HG03025 (cell line): Measurements from ENCODE around the gene ENTPD8.
"Not testable (repeated sequence)": the region's sequence is repeated elsewhere in the genome, so short reads cannot be mapped to it uniquely, and the experiment has no call there.

ENCODE experiments used
- ATAC-seq: cut with Tn5 transposase; IDR thresholded peaks from one replicate; pipeline ENCODE4 v1.9.1; 2021; ENCODE audit warnings: mild to moderate bottlenecking, moderate library complexity; ENCODE audit not compliant: unreplicated experiment, low FRiP score

The ENTPD8 gene

GRCh38 chr9:137415451-137415850 lies 25.7 kb downstream of the ENTPD8 start:
- ATAC-seq = no peak

DNA sequence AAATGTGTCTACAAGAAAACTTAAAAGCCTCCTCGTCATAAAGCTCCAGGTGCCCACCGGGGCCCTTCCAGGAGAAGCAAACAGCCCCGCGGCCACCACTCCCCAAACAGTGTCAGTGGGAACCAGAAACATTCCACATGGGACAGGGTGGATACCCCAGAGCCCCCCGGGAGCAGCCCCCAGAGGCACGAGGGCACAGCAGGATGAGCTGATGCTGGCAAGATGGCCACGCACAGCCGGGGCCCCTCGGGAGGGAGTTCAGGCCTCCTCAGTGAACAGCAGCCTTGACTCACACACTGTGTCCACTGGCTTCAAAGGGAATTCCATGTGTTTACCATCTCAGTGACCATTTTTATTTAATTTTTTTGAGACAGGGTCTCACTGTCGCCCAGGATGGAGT lies 28.7 kb downstream of the ENTPD8 start:
- no peak for ATAC-seq

DNA sequence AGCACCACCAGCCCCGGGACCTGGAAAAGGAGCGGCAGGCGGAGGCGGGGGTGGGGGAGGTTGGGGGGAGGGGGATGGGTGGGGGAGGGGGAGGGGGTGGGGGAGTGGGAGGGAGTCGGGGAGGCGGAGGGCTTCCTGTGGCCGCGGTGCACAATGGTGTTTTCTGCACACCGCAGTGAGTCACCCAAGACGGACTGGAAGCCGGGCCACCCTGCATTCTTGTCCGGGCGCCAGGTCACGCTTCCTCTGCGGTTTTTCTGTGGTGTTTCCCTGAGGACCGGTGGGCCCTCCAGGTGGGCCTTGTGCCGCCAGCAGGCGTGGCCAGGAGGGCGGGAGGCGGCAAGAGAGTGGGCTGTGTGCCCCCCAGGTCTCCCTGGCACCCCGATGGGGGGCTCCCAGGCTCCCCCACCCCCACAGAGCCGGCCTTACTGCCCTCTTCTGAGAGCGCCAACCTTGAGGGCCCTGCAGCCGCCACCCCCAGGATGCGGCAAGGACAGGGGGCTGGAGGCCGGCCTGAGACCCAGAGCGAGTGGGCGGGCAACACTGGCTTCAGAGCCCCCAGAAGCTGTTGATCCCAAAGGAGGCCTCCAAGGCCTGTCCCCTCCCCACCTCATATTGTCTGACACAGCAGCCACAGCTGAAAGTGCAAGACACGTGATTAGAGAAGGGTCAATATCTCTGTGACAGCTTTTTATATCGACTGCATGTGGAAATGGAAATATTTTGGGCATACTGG lies 29.3 kb downstream of the ENTPD8 start:
- no peak for ATAC-seq

- ATAC-seq = no peak
Measured at GRCh38 chr9:137411260-137411644, 29.9 kb downstream of the ENTPD8 start.

- no peak for ATAC-seq
Measured at GRCh38 chr9:137410891-137411249, 30.3 kb downstream of the ENTPD8 start.

- ATAC-seq = not testable (repeated sequence)
Measured at GRCh38 chr9:137410236-137410890, 30.8 kb downstream of the ENTPD8 start.

DNA sequence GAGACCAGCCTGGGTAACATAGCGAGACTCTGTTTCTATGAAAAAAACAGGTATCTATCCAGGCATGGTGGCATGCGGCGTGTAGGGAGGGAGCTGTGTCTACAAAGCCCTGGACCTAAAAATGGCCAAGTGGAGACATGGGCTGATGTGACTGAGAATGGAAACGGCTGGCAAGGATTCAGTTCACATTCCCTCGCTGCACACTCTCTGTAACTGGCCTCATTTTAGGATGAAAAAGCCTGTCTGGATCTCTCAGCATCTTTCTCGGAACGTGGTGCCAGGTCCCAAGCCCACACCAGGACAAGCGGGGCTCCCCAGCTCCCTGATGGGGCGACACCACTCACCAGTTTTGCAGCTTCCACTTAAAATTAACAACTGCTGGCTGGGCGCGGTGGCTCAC lies 31.6 kb downstream of the ENTPD8 start:
- ATAC-seq = no peak

- no peak for ATAC-seq
Measured at GRCh38 chr9:137408651-137409405, 32.3 kb downstream of the ENTPD8 start.

DNA sequence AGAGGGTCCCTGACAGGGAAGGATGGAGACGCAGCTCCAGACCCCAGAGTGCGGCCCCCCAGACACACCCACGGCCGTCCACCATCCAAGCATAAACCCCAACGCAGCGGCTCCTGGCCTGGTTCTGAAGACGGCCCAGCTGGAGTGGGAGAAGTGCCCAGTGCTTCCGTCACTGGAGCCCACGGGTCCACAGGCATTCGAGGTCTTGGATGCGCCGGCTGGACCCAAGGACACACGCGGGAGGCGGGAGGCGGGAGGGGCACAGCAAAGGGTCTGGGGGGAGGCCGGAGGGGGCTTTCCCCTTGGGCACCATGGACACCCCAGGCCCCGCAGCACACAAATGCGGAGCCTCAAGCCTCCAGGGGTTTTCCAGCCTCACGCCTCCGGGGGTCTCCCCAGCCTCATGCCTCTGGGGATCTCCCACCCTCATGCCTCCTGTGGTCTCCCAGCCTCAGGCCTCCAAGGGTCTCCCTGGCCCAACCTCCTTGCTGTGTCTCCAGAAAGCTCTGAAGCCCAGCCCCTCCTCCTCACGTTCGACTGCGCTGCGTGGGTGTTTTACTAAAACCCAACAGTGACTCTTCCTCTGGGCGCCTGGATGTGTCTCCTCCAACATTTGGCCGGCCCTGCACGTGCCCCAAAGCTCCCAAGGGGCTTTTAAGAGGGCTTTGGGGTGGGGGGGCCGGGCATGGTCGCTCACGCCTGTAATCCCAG lies 33.4 kb downstream of the ENTPD8 start:
- no peak for ATAC-seq

DNA sequence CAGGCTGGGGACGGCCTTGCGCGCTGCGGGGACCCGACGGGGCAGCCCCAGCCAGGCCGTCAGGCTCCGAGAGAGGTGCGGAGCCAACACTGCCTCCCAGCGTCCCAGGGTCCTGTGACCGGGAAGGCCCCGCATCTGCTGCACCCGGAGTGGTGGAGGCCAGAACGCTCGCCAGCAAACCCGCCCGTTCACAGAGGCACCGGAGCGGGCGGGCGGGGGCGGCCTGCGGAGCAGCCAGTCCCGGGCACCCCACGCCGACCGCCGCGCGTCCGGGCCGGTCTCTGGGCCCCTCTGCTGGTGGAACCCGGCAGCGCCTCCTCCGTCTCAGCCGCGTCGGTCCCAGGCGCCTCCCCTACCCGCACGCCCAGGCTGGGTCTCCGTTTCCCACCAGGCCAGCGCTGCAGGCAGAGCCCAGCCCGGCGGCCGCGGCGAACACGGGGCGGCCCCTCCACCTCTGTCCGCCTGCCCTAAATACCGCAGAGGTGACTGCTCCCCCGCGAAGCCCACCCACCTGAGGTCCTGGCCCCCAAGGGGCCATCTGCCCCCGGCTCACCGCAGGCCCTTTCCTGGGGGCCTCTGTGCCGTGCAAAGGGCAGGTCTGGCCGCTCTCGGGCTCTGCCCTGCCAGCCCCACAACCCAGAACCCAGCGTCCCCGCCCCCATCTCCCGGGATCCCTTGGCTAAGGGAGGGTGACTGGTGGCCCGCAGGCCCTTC lies 34.1 kb downstream of the ENTPD8 start:
- ATAC-seq = no peak

- ATAC-seq = no peak
Measured at GRCh38 chr9:137406085-137406760, 34.9 kb downstream of the ENTPD8 start.

DNA sequence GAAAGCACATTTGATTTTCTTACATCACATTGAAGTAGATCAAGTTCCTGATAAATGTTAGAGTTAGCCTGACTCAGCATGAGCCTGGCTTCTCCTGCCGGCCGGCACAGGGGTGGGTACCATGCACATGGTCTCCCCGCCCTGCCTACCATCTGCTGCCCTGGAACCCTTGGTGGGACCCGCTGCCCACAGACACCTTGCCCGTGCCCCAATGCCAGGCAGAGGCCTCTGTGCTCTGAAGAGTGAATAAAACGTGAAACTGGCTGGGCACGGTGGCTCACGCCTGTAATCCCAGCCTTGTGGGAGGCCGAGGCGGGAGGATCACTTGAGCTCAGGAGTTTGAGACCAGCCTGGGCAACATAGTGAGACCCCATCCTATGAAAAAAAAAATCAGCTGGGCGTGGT lies 35.5 kb downstream of the ENTPD8 start:
- ATAC-seq = no peak

GRCh38 chr9:137404961-137405567 lies 36.1 kb downstream of the ENTPD8 start:
- no peak for ATAC-seq

GRCh38 chr9:137403269-137403668 lies 37.9 kb downstream of the ENTPD8 start:
- ATAC-seq = no peak

- no peak for ATAC-seq
Measured at GRCh38 chr9:137402746-137403145, 38.4 kb downstream of the ENTPD8 start.

DNA sequence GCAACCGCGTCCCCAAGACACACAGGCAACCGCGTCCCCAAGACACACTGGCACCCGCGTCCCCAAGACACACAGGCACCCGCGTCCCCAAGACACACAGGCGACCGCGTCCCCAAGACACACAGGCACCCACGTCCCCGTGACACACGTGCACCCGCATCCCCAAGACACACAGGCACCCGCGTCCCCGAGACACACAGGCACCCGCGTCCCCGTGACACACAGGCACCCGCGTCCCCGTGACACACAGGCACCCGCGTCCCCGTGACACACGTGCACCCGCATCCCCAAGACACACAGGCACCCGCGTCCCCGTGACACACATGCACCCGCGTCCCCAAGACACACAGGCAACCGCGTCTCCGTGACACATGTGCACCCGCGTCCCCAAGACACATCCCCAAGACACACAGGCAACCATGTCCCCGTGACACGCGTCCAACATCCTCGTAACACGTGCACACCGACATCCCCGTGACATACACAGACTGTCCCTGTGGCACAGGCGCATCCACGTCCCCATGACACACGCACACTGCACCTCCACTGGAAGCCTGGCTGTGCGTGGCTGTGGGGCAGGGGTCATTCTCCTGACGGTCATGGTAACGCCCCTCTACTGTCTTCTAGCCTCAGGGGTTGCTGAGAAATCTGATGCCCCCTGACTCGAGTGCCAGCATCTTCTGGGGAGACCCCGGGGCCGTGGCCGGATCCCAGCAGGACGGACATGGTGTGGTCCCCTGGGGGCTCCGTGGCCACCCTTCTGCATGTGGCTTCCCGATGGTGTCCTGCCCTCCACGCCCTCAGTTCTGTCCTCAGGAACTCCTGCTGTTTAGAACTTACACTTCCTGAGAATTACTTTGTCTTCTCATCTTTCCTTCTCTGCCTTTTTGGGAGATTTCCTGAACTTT lies 42.3 kb downstream of the ENTPD8 start:
- ATAC-seq = no peak

- ATAC-seq = no peak
Measured at GRCh38 chr9:137397675-137398423, 43.3 kb downstream of the ENTPD8 start.
